ENCODE results near the gene APOL4.

DNA sequence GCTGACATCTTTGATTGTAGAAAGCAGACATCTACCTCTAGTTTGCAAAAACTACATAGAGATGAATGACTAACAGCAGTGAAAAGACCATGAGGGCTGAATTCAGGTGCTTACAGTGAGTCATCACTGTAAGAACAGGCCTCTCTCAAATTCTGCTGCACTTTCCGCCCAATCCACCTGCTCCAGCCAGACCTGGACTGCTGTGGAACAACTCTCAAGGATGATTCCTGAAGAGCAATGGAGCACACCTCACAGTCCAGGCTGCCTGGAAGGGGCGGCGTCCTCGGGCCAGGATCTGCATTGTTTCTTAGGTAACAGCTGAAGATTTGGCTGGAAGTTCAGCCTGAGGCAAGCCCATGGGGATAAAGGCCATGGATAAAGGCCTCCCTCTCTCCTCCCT lies 22.6 kb upstream of the APOL4 start:
- TF ChIP-seq POLR2AphosphoS5 (IDR thresholded peaks at IDR 0.05; ENCODE audit: borderline replicate concordance, low read depth, low read length) (no peak), EZH2 (IDR thresholded peaks at IDR 0.05) (no peak), FOXP2 (optimal IDR thresholded peaks at IDR 0.05; ENCODE audit: control extremely low read depth, extremely low read length, insufficient read depth) (no peak)
